CD1c-positive myeloid dendritic cell (primary cell): ENCODE data around the gene EXOC4.
"Not testable (repeated sequence)": the region's sequence is repeated elsewhere in the genome, so short reads cannot be mapped to it uniquely, and the experiment has no call there.

ENCODE experiments used
- DNase-seq: peaks from one replicate; pipeline ENCODE4 v3.0.0-alpha.2; 2016; ENCODE audit errors: extremely low spot score

The EXOC4 gene

GRCh38 chr7:133863362-133864061 lies 610.6 kb downstream of the EXOC4 start:
- no peak for DNase-seq

GRCh38 chr7:133869556-133869955 lies 616.7 kb downstream of the EXOC4 start:
- DNase-seq: no peak

- no peak for DNase-seq
These were observed 618.9 kb downstream of the EXOC4 start for GRCh38 chr7:133871757-133872156.

GRCh38 chr7:133873187-133873586 lies 620.3 kb downstream of the EXOC4 start:
- no peak for DNase-seq

- no peak for DNase-seq
These were observed 620.8 kb downstream of the EXOC4 start for GRCh38 chr7:133873631-133874030.

- DNase-seq: no peak
These were observed 630.7 kb downstream of the EXOC4 start for GRCh38 chr7:133883591-133883990.

- DNase-seq: no peak
These were observed 632.3 kb downstream of the EXOC4 start for GRCh38 chr7:133885213-133885612.

- DNase-seq: no peak
These were observed 633.2 kb downstream of the EXOC4 start for GRCh38 chr7:133886086-133886485.

GRCh38 chr7:133886797-133887196 lies 633.9 kb downstream of the EXOC4 start:
- no peak for DNase-seq

- DNase-seq: no peak
These were observed 634.6 kb downstream of the EXOC4 start for GRCh38 chr7:133887459-133887858.

- no peak for DNase-seq
These were observed 635.4 kb downstream of the EXOC4 start for GRCh38 chr7:133888061-133888930.

GRCh38 chr7:133904776-133905175 lies 651.9 kb downstream of the EXOC4 start:
- no peak for DNase-seq

GRCh38 chr7:133906553-133906952 lies 653.7 kb downstream of the EXOC4 start:
- not testable (repeated sequence) for DNase-seq

GRCh38 chr7:133910761-133911160 lies 657.9 kb downstream of the EXOC4 start:
- no peak for DNase-seq

- DNase-seq: no peak
These were observed 658.8 kb downstream of the EXOC4 start for GRCh38 chr7:133911724-133912123.

GRCh38 chr7:133912916-133913697 lies 660.2 kb downstream of the EXOC4 start:
- peak; percentile 20 for DNase-seq

- DNase-seq: no peak
These were observed 663.7 kb downstream of the EXOC4 start for GRCh38 chr7:133916621-133917020.

GRCh38 chr7:133919810-133920209 lies 666.9 kb downstream of the EXOC4 start:
- no peak for DNase-seq

- no peak for DNase-seq
These were observed 668.8 kb downstream of the EXOC4 start for GRCh38 chr7:133921635-133922182.

GRCh38 chr7:133923974-133924373 lies 671.1 kb downstream of the EXOC4 start:
- no peak for DNase-seq

- DNase-seq: no peak
These were observed 678.2 kb downstream of the EXOC4 start for GRCh38 chr7:133931053-133931452.

GRCh38 chr7:133932591-133932990 lies 679.7 kb downstream of the EXOC4 start:
- no peak for DNase-seq
